Endodermal cell (in vitro differentiated cells): ENCODE measurements around the gene SLX4IP. TPM values are rescaled to one million over a fixed set of nuclear protein-coding genes. Genes with fewer than 3 reads are reported as not detected.

Experiments used
- DNase-seq: peaks from one replicate; pipeline ENCODE4 v3.0.0-alpha.2; 2017
- H3K27ac ChIP-seq: 2 replicates; pipeline ENCODE4 v1.5.1; 2013; ENCODE audit warnings: mild to moderate bottlenecking, low read depth, low read length, moderate library complexity
- H3K27me3 ChIP-seq: 2 replicates; pipeline ENCODE4 v1.6.1; 2013; ENCODE audit warnings: mild to moderate bottlenecking, low read length, moderate library complexity; ENCODE audit not compliant: insufficient read depth, control insufficient read depth, poor library complexity, severe bottlenecking
- H3K36me3 ChIP-seq: 2 replicates; pipeline ENCODE4 v1.7.0; 2013; ENCODE audit warnings: mild to moderate bottlenecking, low read length, moderate library complexity; ENCODE audit not compliant: control insufficient read depth, insufficient read depth
- H3K4me1 ChIP-seq: one replicate; pipeline ENCODE4 v1.7.0; 2013; ENCODE audit warnings: low read length; ENCODE audit not compliant: control insufficient read depth, insufficient read depth
- H3K4me3 ChIP-seq: 2 replicates; pipeline ENCODE4 v1.5.1; 2013; ENCODE audit warnings: mild to moderate bottlenecking, low read length, moderate library complexity
- H3K9ac ChIP-seq: 2 replicates; pipeline ENCODE4 v1.6.1; 2013; ENCODE audit warnings: mild to moderate bottlenecking, low read length, moderate library complexity; ENCODE audit not compliant: poor library complexity, severe bottlenecking; ENCODE audit errors: extremely low read depth
- H3K9me3 ChIP-seq: 2 replicates; pipeline ENCODE4 v1.6.1; 2013; ENCODE audit warnings: mild to moderate bottlenecking, low read length, moderate library complexity; ENCODE audit not compliant: control insufficient read depth
- H3K27ac Mint-ChIP-seq: 2 replicates; pipeline ENCODE4 v1.8.0; 2020; ENCODE audit warnings: mixed read lengths
- H3K27me3 Mint-ChIP-seq: 2 replicates; pipeline ENCODE4 v1.8.0; 2021; ENCODE audit warnings: mild to moderate bottlenecking, mixed read lengths; ENCODE audit not compliant: insufficient read depth
- H3K36me3 Mint-ChIP-seq: 2 replicates; pipeline ENCODE4 v1.8.0; 2020; ENCODE audit warnings: low read depth, mixed read lengths
- H3K4me1 Mint-ChIP-seq: 2 replicates; pipeline ENCODE4 v1.8.0; 2020; ENCODE audit warnings: mixed read lengths
- H3K4me3 Mint-ChIP-seq: 2 replicates; pipeline ENCODE4 v1.8.0; 2020; ENCODE audit warnings: mild to moderate bottlenecking, moderate library complexity, mixed read lengths
- H3K9me3 Mint-ChIP-seq: 2 replicates; pipeline ENCODE4 v1.8.0; 2020; ENCODE audit warnings: mild to moderate bottlenecking, mixed read lengths
- WGBS, 2 experiments: methylation state at CpG; one replicate each; pipeline versions ENCODE4 v1.1.5 to v1.1.7; 2013; ENCODE audit warnings: missing lambda C conversion rate in 2 of 2, mixed read lengths in 1 of 2; ENCODE audit not compliant: insufficient coverage in 1 of 2, insufficient read length in 1 of 2; 5-methylcytosine and 5-hydroxymethylcytosine counted together
- total RNA-seq, 2 donors: library from RNA; stranded (reverse); fragmentation: NEBNext Ultra II Directional in 1 of 2; extraction: Animal tissue kit (Norgen Biotek cat#: 25700) in 1 of 2; gene quantifications; 2 replicates in 1 of 2; 3 replicates in 1 of 2; pipeline ENCODE4 v1.2.1, GENCODE V29; 2021
- TF ChIP-seq, protein P1 (sequence below): fragments of 200-600 bp; sonication (generic); conservative IDR thresholded peaks from 2 replicates; pipeline ENCODE4 v1.5.0; 2021; ENCODE audit warnings: antibody characterized with exemption, mild to moderate bottlenecking

The SLX4IP gene
- total RNA-seq, 2 donors from 2014 or later: 9.2 to 9.5 TPM

DNA sequence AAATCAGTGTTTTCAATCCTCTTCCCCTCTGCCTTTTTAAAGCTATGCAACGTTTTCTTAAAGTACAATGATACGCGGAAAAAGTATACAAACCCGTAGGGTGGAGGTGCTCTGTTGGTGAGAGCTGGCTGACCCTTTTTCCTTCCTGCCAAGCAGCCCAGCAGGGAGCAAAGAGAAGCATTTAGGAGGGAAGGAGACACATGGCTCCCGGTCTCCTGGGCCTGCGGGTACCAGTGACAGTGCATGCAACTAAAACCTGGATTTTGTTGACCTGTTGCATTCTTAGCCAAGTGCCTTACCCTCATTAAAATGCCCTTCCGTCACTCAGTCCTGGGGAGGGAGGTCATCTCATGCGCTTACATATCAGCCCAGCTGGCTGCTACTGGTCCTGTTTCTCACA, 87.2 kb downstream of the SLX4IP start:
- H3K4me3 Mint-ChIP-seq: no peak overlapping the region
- Histone ChIP-seq H3K4me3 (no peak overlapping the region), H3K36me3 (peaks cover 3% of the 10 kb centered on the region), H3K9me3 (no peaks in the 10 kb centered on the region), H3K27ac (no peak overlapping the region), H3K4me1 (no peaks in the 10 kb centered on the region), H3K27me3 (no peaks in the 10 kb centered on the region), H3K9ac (no peak overlapping the region)
- no peak for DNase-seq
- H3K36me3 Mint-ChIP-seq: peaks cover 2% of the 10 kb centered on the region
- TF ChIP-seq, protein P1, sequence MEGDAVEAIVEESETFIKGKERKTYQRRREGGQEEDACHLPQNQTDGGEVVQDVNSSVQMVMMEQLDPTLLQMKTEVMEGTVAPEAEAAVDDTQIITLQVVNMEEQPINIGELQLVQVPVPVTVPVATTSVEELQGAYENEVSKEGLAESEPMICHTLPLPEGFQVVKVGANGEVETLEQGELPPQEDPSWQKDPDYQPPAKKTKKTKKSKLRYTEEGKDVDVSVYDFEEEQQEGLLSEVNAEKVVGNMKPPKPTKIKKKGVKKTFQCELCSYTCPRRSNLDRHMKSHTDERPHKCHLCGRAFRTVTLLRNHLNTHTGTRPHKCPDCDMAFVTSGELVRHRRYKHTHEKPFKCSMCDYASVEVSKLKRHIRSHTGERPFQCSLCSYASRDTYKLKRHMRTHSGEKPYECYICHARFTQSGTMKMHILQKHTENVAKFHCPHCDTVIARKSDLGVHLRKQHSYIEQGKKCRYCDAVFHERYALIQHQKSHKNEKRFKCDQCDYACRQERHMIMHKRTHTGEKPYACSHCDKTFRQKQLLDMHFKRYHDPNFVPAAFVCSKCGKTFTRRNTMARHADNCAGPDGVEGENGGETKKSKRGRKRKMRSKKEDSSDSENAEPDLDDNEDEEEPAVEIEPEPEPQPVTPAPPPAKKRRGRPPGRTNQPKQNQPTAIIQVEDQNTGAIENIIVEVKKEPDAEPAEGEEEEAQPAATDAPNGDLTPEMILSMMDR: no peak
- WGBS, 2 experiments: 89 to 91% methylated on average over 6 to 8 of the region's 8 CpGs
- H3K27me3 Mint-ChIP-seq: no peaks in the 10 kb centered on the region
- no peaks in the 10 kb centered on the region for H3K9me3 Mint-ChIP-seq
- no peak overlapping the region for H3K27ac Mint-ChIP-seq
- H3K4me1 Mint-ChIP-seq: peaks cover 38% of the 10 kb centered on the region

- Histone ChIP-seq H3K36me3 (peaks cover 3% of the 10 kb centered on the region), H3K27me3 (no peaks in the 10 kb centered on the region), H3K4me3 (no peak overlapping the region), H3K4me1 (no peaks in the 10 kb centered on the region), H3K9ac (no peak overlapping the region), H3K9me3 (no peaks in the 10 kb centered on the region), H3K27ac (peak overlapping the region; percentile 95)
- WGBS, 2 experiments: 100% methylated on average over 4 of the region's 5 CpGs; no CpG with 5 or more reads in 1 of the 2 experiments
- TF ChIP-seq, protein P1: no peak
- H3K27ac Mint-ChIP-seq: no peak overlapping the region
- no peaks in the 10 kb centered on the region for H3K27me3 Mint-ChIP-seq
- no peak overlapping the region for H3K4me3 Mint-ChIP-seq
- H3K36me3 Mint-ChIP-seq: peaks cover 2% of the 10 kb centered on the region
- no peaks in the 10 kb centered on the region for H3K9me3 Mint-ChIP-seq
- H3K4me1 Mint-ChIP-seq: peaks cover 38% of the 10 kb centered on the region
- DNase-seq: no peak
These were observed 88.3 kb downstream of the SLX4IP start for GRCh38 chr20:10523443-10523842.

GRCh38 chr20:10524034-10524476, 89.0 kb downstream of the SLX4IP start:
- Mint-ChIP-seq H3K27ac (peak overlapping the region; percentile 89), H3K36me3 (peaks cover 2% of the 10 kb centered on the region), H3K27me3 (no peaks in the 10 kb centered on the region), H3K4me3 (no peak overlapping the region), H3K9me3 (no peaks in the 10 kb centered on the region), H3K4me1 (peaks cover 38% of the 10 kb centered on the region)
- DNase-seq: peak; percentile 79
- peak overlapping the region; percentile 95 for H3K27ac ChIP-seq
- peaks cover 3% of the 10 kb centered on the region for H3K36me3 ChIP-seq
- no peaks in the 10 kb centered on the region for H3K4me1 ChIP-seq
- H3K9ac ChIP-seq: no peak overlapping the region
- TF ChIP-seq, protein P1: no peak
- H3K4me3 ChIP-seq: no peak overlapping the region
- 52 to 69% methylated on average over 7 to 10 of the region's 10 CpGs for WGBS, 2 experiments
- no peaks in the 10 kb centered on the region for H3K9me3 ChIP-seq
- no peaks in the 10 kb centered on the region for H3K27me3 ChIP-seq
